Measurements from ENCODE around the gene CTBS.
A peak's percentile ranks its signal among the peaks of the same experiment; 100 is the strongest.

DNA sequence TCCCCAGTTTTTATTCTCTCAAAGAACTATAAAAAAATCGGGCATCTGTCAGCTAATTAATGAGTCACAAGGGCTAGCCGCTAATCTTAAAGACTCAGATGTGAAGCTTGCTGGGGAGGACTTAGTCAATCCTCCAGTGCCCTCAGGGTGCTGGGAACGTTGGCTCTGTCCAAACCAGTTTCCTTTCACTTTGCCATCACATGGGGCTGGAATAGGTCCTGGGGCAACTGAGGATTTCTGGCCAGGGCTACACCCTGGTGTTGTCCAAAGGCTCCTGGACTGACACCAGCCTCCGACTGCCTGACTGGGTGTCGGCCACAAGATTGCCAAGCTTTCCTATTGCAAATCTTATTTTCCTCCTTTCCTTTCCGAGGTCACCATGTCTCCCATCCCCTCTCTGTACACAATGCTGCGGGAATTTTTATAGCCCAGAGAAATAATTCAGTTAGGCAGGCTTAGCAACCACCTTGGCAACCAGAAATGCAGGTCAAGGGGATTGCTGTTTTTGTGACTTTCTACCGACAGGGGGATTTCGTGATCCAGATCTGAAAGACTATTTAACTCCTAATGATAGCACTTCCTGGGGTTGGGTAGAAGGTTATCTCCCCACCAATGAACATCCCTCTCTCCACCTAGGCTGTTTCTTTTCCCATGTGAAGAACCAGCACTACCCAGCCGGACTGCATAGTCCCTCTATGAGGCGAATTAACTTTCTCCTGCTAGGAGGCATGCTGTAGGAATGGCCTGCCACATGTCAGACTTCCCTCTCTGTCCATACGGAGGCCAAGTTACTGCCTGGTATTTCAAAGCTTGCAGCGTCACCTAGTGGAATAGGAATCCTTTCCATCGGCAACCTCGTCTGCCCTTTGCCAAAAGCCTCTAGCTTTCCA is 29.9 kb upstream of the CTBS start:
- TF ChIP-seq, protein P1, sequence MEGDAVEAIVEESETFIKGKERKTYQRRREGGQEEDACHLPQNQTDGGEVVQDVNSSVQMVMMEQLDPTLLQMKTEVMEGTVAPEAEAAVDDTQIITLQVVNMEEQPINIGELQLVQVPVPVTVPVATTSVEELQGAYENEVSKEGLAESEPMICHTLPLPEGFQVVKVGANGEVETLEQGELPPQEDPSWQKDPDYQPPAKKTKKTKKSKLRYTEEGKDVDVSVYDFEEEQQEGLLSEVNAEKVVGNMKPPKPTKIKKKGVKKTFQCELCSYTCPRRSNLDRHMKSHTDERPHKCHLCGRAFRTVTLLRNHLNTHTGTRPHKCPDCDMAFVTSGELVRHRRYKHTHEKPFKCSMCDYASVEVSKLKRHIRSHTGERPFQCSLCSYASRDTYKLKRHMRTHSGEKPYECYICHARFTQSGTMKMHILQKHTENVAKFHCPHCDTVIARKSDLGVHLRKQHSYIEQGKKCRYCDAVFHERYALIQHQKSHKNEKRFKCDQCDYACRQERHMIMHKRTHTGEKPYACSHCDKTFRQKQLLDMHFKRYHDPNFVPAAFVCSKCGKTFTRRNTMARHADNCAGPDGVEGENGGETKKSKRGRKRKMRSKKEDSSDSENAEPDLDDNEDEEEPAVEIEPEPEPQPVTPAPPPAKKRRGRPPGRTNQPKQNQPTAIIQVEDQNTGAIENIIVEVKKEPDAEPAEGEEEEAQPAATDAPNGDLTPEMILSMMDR (IDR thresholded peaks at IDR 0.05), result peak; percentile 38 to 87 (median 72)
- no peak for TF ChIP-seq POLR2A (IDR thresholded peaks at IDR 0.05)
